ENCODE results near the gene CCDC102A. TPM values are rescaled to one million over a fixed set of nuclear protein-coding genes. Genes with fewer than 3 reads are reported as not detected.

The CCDC102A gene
- total RNA-seq, 1 experiment from 2014 or later: 25.0 TPM

DNA sequence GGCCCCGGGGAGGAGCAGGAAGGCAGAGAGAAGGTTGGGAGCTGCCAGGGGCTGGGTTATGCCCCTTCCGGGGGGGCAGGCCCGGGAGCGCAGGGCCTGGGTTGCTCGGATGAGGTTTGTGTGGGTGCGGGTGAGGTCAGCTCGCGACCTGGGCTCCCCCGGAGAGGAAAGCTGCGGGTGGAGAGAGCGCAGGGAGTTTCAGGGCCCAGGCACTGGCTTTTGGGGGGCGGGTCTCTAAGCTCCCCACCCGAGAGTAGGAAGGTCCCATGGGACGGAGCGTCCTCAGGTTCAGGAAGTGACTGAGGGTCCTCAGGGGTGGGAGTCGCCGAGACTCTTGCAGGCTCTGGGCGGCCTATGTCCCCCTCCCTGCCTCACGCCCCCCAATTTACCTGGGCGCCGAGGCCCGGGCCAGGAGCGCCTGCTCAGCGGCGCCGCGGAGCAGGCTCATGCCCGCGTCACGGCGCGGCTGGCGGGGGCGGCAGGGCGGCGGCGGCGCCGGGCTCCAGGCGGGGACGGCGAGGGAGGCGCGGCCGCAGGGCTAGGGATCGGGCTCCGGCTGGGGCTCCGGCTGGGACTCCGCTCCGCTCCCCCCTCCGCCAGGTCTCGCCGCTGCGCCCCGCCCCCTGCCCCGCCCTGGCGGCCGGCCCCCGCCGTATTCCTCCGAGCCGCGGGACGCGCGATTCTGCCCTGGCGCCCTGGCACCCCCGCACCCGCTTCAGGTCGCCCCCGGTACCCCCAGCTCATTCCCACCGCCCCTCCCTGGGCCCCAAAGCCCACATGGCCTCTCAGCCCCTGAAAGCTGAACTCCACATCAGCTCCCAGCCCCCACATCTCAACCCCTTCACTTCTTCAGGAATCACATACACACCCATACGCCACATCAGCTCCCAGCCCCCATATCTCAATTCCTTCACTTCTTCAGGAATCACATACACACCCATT is 50.2 kb downstream of the CCDC102A start, which contains the start of gene DOK4:
TSS of gene DOK4 (minus strand) at position 578 of the 942 bp plus-strand sequence. CDS start 6,986 bp downstream, outside the sequence.
- in situ Hi-C loops (cut with HindIII; ENCODE audit: low sequenced_read_pairs): no loop called here
- DNase-seq (ENCODE audit: low spot score): peak; percentile 81

GRCh38 chr16:57485091-57485915 is 51.1 kb downstream of the CCDC102A start:
- DNase-seq (ENCODE audit: low spot score): no peak
- in situ Hi-C loops (cut with HindIII; ENCODE audit: low sequenced_read_pairs): no loop called here

DNA sequence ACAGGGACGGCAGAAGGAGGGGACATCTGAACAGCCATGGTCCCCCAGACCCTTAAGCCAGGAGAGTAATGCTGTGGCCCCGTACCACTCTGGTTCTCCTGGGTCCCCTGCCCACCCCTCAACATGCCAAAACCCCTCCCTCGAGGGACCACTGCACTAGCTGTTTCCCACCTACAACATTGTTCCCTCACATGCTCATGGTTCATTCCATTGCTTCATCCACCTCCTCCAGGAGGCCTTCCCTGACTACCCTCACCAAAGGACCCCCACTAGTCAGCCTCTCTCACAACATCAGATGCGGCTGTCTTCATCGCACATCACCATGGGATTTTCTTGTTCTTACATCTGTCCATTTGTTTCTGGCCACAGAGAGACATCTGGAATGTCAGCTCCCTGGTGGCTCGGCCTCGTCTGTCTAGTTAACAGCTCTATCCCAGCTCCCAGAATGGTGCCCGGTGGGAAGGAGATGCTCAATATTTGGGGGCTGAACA is 51.8 kb downstream of the CCDC102A start:
- in situ Hi-C loops (cut with HindIII; ENCODE audit: low sequenced_read_pairs): no loop called here
- no peak for DNase-seq (ENCODE audit: low spot score)

DNA sequence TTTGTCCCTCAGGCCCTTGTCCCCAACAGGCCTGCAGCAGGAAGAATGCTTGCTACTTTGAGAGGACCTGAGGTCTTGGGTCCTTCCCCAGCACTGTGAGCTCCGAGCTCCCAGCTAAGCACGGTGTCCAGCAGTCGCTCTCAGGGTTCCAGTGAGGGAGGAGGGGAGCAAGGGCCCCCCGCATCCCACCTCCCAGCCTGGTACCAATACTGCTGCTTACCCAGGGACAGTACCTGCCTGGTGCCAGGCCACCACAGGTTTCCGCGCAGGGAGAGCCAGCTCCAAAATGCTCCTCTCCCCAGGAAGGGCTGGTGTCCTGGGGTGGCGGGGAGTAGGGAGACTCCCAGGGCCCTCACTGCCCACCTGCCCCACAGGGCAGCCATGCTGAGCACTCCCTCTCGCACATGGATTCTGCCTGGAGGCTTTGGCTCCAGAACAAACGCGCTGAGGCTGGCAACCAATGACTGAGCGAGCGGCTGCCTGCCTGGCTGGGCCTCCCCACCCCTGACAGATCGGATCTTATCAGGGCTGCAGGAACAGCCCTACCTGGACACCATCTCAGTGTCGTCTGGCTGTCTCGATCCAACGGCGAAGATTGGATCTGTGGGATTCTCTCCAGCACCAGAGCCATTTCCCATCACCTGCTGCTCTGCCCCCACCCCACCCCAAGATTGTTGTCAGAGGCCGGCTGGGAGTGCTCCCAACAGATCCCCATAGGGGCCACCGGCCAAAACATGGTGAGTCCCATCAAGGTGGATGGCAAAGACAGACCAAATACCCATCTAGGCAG is 52.5 kb downstream of the CCDC102A start:
- peak; percentile 92 for DNase-seq (ENCODE audit: low spot score)
- in situ Hi-C loops (cut with HindIII; ENCODE audit: low sequenced_read_pairs): no loop called here

GRCh38 chr16:57482845-57483545 is 53.4 kb downstream of the CCDC102A start:
- DNase-seq (ENCODE audit: low spot score): no peak
- in situ Hi-C loops (cut with HindIII; ENCODE audit: low sequenced_read_pairs): no loop called here

DNA sequence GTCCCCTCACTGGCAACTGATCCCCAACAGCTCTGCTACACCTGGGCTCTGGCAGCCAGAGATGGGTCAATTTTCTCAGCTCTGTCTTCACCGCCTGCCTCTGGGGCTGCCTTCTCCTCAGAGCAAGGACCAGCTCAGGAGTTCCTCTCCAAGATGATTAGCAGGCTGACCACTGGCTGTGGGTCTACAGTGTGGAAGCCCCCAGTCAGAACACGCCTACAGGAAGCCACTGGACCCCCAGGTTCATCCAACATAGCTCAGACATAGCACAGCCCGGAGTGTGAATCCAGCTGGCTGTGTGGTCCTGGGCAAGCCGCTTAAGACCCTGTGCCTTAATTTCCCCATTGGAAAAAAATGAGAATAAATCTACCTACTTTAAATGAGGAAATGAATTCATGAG is 55.0 kb downstream of the CCDC102A start:
- in situ Hi-C loops (cut with HindIII; ENCODE audit: low sequenced_read_pairs): no loop called here
- no peak for DNase-seq (ENCODE audit: low spot score)

DNA sequence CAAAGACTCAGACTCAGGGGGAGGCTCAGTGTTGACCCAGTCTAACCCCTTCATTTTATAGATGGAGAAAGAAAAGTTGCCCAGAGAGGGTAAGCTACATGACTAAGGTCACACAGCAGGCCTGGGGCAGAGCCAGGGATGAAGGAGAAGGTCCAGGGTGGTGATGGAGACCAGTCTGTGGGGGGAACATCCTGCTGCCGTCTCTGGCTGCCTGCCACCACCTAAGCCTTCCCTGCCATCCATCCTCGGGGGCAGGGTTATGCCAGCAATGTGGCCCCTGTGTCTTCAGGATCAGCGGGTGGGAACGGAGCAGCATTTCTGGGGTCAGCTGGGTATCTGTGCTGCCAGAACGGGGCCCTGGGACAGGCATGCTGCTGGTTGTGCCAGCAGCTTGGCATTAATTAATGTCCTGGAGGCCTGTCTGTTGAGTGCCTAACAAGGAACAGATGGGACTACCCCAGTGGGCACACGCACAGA is 55.6 kb downstream of the CCDC102A start:
- in situ Hi-C loops (cut with HindIII; ENCODE audit: low sequenced_read_pairs): no loop called here
- peak; percentile 80 for DNase-seq (ENCODE audit: low spot score)

- DNase-seq (ENCODE audit: low spot score): no peak
- in situ Hi-C loops (cut with HindIII; ENCODE audit: low sequenced_read_pairs): no loop called here
These were observed 56.2 kb downstream of the CCDC102A start for GRCh38 chr16:57479976-57480753.

GRCh38 chr16:57479205-57479975 is 57.0 kb downstream of the CCDC102A start:
- in situ Hi-C loops (cut with HindIII; ENCODE audit: low sequenced_read_pairs): no loop called here
- DNase-seq (ENCODE audit: low spot score): peak; percentile 79

DNA sequence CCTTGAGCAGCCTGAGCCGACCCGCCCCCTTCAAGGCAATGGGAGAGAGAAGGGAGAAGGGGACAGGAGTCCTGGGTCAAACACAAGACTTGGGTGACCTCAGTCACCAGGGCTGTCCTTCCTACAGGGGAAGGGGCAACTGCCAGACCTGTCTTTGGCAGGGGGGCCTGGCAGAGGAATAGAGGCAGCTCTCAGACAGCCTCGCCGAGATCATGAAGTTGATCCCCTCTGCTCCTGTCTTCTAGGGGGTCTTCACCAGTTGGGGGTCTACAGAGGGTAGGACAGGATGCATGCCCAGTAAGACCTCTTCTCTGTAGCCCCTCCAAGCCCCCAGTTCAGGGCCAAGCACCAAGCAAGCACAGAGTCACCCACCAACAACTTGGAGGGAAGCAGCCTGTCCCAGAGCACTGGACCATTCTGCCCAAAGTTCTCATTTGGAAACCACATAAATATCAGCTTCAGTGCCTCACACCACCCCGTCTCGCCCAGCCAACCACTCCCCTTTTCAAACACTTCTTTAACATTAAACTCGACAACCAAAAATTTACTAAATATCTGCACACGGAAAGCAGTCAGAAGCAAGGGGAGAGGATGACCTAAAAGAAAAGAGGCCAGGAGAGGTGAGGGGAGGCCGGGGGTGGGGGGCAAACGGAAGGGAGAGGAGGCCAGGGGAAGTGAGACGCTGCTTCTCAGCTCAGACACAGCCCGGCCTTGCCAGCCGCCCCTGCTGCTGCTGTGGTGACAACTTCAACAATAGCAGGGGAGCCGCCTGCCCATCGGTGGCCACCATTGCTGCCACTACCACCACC is 57.8 kb downstream of the CCDC102A start:
- in situ Hi-C loops (cut with HindIII; ENCODE audit: low sequenced_read_pairs): no loop called here
- no peak for DNase-seq (ENCODE audit: low spot score)

GRCh38 chr16:57477531-57478202 is 58.7 kb downstream of the CCDC102A start:
- in situ Hi-C loops (cut with HindIII; ENCODE audit: low sequenced_read_pairs): no loop called here
- no peak for DNase-seq (ENCODE audit: low spot score)

DNA sequence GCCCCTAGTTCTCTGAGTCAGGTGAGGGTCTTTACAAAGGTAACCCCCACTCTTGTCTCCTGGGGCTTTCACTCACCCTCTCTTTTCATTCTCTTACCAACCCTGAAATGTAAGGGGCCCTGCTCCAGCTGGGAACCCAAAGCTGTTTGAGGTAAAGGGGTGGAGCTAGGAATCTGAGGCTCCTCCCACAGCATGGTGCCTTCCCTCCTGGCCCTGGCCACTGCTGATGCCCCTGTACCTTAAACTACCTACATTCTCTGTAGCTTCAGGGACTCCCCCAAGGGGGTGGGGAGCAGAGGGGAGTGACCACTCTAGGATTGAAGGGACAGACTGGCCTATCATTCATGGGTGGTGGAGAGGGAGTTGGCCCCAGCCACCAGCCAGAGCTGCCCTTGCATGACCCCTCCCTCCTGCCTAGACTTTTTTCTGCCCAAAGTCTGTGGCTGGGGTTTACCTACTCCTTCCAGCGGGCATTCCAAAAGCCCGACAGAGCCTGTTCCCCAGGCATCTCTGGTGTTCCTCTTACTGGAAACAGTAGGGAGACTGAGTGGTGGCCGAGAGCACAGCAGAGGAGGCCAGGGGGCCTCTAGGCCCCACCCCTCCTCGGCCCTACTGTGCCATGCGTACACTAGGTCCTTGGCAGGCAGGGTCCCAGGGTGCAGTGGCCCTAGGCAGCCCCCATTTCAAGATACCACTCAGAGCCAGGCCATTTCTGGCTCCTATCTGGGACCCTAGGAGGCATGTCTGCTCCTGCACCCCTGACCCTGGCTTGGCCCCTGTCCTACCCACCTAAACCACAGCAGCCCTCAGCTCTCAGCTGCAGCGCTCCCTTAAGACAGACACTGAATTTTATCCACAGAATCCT is 59.6 kb downstream of the CCDC102A start:
- no peak for DNase-seq (ENCODE audit: low spot score)
- in situ Hi-C loops (cut with HindIII; ENCODE audit: low sequenced_read_pairs): no loop called here

- peak; percentile 46 for DNase-seq (ENCODE audit: low spot score)
- in situ Hi-C loops (cut with HindIII; ENCODE audit: low sequenced_read_pairs): no loop called here
These were observed 60.5 kb downstream of the CCDC102A start for GRCh38 chr16:57475711-57476339.
